IPS-11a (cell line): Measurements from ENCODE around the gene APBB3.

Experiments used
- H3K4me3 ChIP-seq: one replicate; pipeline ENCODE4 v1.5.1; 2013; ENCODE audit warnings: low read depth, low read length, control low read depth

The APBB3 gene

DNA sequence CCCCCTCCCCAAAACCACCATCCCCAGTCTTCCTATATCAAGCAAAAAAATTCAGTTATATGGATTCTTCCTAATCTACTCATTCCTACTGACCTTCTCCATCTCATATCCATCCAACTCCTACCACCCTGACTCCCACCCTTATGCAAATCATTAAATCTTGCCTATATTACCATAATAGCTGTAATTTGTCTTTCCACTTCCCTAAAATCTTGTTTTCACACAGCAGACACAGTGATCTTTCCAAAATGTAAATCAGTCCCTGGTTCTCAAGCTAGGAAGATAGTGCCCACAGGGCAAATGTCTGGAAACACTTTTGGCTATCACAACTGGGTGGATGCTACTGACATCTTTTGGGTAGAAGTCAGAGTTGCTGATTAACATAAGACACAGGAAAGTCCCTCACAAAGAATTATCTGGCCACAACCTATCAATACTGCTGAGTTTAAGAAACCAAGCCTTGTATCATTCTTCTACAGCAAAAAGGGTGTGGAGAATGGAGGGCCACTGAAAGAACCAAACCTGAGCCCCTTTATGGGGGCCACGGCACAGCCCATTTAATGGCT is 8.6 kb downstream of the APBB3 start:
- H3K4me3 ChIP-seq: peak overlapping the region; percentile 84

DNA sequence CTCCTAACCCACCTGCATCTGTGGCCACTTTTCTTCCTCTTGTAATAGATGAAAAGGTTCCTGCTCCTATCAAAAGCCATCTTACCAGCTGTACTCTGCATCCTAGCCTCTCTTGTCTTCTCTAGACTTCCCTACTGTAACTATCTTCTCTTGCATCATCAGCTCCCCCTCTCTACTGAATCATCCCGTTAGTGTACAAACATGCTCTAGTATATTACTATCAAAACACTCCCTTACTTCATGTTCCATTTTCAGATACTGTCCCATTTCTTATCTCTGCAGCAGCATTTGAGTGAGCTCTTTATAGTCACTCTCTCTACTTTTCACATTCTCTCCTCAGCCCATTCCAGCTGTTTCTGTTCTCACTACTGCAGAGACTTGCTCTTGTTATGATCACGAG is 9.9 kb downstream of the APBB3 start:
- H3K4me3 ChIP-seq: no peak overlapping the region

DNA sequence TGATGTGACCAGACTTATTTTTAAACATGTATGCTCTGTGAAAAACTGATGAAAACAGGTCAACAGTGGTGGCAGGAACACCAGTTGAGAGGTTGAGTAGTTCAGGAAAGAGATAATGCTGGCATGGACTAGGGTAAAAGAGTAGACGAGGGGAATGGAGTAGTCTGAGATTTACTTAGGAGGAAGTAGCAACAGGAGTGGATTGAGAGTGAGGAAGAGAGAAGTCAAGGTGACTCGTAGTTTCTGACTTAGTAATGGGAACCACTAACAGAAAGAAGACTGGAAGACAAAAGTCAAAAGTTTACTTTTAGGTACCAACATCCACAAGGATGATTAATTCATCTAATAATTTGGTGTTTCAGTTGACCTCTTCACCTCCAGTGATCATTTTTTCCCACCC is 10.7 kb downstream of the APBB3 start:
- no peak overlapping the region for H3K4me3 ChIP-seq

DNA sequence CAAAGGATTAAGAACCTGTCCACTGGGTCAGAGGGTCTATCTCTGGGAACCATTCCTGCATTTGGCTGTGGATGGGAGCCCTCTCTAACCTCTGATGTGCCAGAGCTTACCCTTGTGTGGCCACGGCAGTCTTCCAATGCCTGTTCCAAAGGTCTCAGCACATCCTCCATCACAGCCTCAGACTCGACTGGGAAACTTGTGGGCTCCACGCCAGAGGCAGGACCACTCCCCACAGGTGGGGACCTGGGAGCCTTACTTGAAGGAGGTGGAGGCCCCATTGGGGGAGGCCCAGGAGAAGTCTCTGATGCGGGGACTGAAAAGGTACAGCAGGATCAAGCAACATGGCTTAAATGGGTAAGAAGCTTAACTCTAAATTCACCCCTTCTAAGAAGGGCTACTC is 12.5 kb downstream of the APBB3 start:
- no peak overlapping the region for H3K4me3 ChIP-seq

DNA sequence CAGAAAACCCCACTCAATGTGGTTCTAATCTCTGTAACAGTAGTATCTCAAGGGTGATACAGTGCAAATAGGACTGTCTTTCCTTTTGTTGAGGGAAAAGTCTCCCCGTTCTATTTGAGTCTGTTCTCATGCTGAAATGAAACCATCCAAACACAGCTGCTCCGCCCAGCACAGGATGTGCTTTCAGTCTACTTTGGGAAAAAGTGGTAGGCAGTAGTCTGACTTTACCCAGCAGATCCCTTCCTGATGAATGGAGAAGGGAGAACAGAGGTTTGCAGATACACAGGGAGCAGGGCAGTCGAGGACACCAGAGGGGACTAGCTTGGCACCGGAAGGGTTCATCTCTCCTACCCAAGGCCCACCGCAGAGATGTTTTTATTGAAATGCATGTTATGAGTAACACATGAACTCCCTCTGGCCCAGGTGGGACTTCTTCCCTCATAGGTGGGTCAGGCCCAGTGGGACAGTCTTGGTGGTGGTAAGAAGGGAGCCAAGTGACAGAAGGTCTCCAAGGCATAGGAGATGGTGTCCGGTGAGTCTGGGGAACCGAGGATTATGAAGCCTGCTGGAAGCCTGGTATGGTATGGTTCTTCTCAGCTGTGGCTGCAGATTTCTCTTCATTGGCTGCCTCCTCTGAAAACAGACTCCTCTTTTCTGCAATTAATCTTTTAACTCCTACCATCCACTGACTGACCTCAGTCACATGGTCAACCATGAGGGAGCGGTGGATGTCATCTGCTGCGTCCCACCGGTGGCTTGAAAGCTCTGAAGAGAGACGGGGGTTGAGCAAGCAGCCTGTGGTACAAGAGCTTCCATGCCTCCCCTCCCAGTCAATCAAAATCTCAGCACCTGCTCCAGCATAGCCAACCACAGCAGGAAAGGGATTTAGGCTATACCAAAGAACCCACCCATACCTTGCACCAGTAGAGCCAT is 14.0 kb downstream of the APBB3 start:
- H3K4me3 ChIP-seq: no peak overlapping the region

DNA sequence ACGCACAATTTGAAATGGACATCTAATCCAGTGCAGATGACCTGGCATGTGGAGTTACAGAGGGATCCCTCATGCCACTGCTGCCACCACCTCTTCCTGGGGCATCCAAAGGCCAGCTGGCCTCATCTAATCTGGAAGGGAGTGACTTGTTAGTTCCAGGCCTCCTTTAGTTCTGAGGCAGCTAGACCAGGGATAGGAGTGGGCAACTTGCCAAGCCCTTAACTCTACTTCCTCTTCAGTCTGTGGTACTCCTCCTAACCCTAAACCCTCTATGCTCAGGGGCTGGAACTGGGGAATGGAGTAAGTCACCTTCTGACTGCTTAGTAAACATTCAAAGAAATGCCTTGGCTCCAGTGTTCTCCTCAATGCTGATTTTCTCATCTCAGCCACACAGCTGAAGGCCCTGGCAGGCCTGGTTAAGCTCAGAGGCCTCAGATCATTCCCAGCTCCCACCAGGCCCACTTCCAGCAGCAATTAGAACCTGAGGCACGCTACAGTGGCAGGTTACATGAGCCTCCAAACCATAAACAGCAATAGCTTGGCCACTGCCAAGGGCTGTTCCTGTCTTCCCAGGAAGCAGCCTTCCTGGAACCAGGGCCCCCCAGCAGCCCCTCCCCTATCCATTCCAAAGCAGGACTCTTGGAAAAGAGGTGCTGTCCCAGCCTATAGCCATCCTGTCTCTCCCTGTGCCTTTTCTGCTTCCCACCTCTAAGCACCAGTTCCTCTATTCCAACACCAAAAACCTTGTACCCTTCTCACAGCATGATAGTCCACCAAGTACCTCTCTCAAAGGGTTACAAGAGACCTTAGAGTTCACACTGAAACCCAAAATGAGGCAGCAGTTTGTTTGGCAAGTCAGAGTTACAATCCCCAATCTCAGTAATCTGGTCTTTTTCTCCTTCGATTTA is 14.9 kb downstream of the APBB3 start:
- H3K4me3 ChIP-seq: no peak overlapping the region

DNA sequence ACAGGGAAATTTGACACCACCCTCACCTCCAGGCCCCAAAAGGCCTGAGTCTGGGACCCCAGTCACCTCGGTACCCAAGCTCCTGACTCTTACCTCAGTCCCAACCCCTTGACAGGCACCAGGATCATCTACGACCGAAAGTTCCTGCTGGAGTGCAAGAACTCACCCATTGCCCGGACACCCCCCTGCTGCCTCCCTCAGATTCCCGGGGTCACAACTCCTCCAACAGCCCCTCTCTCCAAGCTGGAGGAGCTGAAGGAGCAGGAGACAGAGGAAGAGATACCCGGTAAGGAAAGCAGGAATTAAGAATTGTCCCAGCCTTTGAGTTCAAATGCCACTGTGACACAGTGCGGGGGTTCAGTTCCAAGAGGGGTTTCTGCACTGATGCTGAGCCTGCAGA is 15.6 kb downstream of the APBB3 start:
- H3K4me3 ChIP-seq: no peak overlapping the region

DNA sequence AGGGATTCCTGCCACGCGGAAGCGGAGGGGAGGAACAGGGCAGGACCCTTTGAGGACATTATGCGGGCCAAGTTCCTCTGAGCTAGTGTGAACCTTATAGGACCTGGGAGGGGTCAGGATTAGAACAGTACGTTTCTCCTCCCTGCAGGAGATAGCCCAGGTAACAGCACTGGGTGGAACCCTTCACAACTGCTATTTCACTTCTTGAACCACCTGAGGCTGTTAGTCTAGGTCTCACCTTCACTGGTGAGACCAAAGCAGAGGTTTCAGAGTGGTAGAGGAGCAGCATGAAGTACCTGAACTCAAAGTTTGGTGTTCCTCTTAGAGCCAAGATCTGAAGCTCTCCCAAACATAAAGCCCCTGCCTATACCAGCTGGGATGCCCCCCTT is 16.1 kb downstream of the APBB3 start:
- H3K4me3 ChIP-seq: peak overlapping the region; percentile 25

DNA sequence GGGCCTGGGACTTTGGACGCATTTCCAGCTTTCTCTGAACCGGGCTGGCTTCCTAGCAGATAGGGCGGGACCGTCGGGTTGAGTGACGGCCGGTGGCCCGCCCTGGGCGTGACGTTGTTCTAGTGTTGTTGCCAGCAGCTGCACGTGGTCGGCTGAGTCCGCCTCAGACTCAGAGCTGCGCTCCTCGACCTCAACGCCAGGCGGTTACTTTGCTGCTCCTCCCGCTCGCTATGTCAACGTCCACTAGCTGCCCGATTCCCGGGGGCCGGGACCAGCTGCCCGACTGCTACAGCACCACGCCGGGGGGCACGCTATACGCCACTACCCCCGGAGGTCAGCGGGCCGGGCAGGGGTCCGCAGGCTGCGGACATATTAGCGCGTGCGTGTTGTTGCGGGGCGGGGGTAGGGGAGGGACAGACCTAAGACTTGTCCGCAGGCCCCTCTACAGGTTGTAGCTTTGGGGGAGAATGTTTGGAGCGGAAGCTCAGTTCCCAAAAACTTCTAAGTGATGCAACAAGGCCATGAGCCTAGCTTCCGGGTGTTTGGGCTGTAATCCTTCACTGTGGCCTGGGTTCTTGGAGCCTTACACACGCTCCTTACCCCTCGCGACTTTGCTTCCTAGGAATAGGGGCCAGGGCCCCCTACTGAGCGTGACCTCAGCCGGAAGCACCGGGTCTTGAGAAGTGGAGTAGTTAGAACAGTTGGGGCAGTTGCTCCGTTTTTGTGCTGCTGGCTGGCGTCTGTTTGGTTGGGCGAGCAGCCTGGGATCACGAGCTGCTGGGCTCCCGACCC is 16.7 kb downstream of the APBB3 start, which contains the start of gene EIF4EBP3:
EIF4EBP3 (plus strand) TSS at position 155 of the 792 bp plus-strand sequence; CDS start at position 231, 76 bp downstream.
- peak within 1 kb of the TSS; percentile 25 for H3K4me3 ChIP-seq

DNA sequence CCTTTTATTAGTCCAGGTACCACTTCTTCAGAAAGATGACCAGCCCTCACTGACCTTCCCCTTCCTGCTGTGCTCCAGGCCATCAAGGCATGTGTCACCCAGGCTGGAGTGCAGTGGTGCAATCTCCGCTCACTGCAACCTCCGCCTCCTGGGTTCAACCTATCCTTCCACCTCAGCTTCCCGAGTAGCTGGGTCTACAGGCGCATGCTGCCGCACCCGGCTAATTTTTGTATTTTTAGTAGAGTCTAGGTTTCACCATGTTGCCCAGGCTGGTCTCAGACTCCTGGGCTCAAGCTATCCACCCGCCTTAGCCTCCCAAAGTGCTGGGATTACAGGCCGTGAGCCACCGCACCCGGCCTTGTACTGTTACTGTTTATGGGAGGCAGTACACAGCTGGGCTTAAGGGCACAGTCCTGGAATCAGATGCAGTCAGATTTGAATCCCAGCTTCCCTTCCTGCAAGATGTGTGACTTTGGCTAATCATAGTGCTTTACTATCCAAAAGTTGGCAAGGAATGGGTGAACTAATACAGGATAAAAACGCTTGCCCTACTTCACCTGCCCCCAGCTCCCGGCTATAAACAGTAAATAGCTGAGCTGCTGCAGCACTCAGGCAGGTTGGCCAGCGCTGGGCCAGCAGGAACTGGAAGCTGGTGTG is 17.4 kb downstream of the APBB3 start:
- peak overlapping the region; percentile 17 for H3K4me3 ChIP-seq

DNA sequence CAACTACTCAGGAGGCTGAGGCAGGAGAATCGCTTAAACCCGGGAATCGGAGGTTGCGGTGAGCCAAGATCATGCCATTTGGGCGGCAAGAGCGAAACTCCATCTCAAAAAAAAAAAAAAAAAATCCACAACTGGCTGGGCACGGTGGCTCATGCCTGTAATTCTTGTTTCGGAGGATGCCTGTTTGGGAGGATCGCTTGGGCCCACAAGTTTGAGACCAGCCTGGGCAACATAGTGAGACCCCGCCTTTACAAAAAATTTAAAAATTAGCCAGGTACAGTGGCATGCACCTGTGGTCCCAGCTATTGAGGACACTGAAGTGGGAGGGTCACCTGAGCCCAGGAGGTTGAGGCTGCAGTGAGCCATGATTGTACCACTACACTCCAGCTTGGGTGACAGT is 18.8 kb downstream of the APBB3 start:
- H3K4me3 ChIP-seq: no peak overlapping the region

DNA sequence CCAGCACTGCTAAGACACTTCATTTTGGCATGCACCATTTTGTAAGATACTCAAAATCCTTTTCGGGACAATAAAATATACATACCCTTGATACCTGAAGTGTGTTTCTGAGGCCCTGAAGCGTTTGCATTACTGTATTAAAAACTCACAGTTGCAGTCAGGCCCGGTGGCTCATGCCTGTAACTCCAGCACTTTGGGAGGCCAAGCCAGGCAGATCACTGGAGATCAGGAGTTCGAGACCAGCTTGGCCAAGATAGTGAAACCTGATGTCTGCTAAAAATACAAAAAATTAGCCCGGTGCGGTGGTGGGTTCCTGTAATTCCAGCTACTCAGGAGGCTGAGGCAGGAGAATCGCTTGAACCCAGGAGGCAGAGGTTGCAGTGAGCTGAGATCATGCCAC is 19.4 kb downstream of the APBB3 start:
- H3K4me3 ChIP-seq: no peak overlapping the region

DNA sequence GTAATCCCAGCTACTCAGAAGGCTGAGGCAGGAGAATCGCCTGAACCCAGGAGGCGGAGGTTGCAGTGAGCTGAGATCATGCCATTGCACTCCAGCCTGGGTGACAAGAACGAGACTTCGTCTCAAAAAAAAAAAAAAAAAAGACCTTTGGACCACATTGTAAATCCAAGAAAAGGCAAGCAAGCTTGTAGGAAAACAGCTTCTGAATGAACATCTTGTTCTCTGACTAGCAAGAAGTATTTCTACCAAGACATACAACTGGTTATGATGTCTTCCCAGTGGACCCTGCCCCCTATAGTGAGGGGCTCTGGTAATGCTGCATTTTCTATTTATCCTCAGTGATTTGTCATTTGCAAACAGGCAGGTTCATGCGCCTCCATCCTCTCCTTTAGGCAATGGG is 21.4 kb downstream of the APBB3 start:
- H3K4me3 ChIP-seq: no peak overlapping the region

DNA sequence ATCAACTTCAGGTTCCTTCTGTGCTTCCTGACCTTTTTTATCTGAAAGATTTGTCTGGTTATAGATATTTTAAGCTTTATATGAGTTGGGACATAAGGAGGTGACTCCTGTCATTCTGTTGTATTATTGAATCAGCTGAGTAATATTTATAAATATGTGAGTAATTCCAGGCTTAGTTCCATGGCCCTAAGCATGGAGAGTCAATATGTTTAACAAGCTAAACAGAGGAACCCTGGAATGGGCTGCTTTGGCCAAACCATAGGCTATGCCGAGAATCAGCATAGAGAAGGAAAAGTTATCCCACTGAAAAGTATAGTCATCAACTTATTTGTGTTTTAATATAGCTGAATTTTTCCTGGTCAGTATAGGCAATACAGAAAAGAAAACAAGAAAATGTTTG is 24.2 kb downstream of the APBB3 start:
- no peak overlapping the region for H3K4me3 ChIP-seq

DNA sequence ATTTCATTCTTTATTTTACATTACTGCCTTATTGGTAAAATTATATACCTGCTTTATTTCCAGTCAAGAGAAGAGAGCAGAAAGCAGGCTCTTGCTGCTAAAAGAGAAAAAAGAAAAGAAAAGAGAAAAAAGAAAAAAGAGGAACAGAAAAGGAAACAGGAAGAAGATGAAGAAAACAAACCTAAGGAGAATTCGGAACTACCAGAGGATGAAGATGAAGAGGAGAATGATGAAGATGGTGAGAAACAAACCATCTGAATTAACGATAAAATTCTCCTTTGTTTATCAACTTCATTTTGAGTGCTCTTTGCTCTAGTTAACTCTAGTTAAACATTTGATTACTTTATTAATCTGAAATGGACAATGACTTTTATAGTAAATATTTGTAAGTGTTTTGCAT is 40.4 kb downstream of the APBB3 start:
- no peak overlapping the region for H3K4me3 ChIP-seq

DNA sequence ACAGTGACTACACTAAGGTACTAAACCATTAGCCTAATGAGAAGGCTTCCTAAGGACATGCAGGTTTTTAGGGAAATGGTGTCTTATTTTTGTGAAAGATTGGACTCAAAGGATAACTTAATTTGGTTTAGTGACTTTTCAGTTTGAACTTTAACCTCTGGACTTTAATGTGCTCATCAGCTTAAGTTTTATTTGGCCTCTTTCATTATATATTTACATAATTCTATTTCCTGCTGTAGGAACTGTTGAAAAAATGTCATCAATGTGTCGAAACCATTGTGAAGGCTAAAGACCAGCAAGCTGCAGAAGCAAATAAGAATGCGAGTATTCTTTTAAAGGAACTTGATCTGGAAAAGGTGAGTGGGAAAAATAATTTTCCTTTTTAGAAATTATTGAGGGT is 51.3 kb downstream of the APBB3 start:
- H3K4me3 ChIP-seq: no peak overlapping the region

DNA sequence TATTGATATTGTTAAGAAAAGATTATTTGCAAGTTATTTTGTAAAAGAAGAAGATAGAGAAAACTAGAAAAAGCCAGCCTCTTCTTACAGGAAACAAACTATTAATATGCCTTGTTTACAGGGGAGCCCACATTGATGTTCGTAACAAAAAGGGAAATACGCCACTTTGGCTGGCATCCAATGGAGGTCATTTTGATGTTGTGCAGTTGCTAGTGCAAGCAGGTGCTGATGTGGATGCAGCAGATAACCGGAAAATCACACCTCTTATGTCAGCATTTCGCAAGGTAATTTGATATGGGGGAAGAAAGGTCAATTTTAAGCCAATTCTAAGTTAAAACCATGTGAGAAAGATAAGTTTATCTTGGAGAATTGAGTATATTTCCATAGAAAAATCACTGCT is 54.5 kb downstream of the APBB3 start:
- no peak overlapping the region for H3K4me3 ChIP-seq
